GM23248 (cell line): ENCODE data around the gene LAMA3.

Experiments
- EZH2 ChIP-seq: fragments of 200-600 bp; sonication (generic); IDR thresholded peaks from 2 replicates; pipeline ENCODE4 v1.6.1; 2018; ENCODE audit warnings: antibody characterized with exemption, mild to moderate bottlenecking; ENCODE audit not compliant: insufficient read depth, poor library complexity, severe bottlenecking
- EZH2phosphoT487 ChIP-seq: fragments of 200-600 bp; sonication (generic); IDR thresholded peaks from 2 replicates; pipeline ENCODE4 v1.6.1; 2018; ENCODE audit warnings: antibody characterized with exemption, moderate library complexity, mild to moderate bottlenecking, low read depth; ENCODE audit not compliant: insufficient read depth

DNA sequence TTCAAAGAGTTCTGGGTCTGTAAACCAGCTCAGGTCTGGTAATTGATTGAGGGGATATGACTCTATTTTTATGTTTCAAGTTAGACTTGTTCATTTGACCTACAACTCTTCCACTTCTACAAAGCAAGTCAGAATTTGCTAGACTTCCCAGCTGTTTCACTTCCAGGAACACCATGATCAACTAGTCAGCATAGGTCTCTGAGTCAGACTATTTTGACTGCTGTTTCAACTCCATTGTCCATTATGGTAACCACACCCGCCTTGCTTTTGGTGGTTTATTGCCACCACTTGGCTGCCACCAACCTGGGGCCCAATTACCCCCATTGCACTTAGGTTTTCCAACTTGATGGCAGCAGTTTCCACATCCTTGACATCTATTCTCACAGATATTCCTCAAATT, 116.6 kb downstream of the LAMA3 start:
- no peak for TF ChIP-seq EZH2
- TF ChIP-seq EZH2phosphoT487: no peak
